Fibroblast of pulmonary artery (primary cell): ENCODE measurements around the gene GPR37L1.
"Not testable (repeated sequence)": the region's sequence is repeated elsewhere in the genome, so short reads cannot be mapped to it uniquely, and the experiment has no call there.

Source experiments
- DNase-seq: peaks from one replicate; pipeline ENCODE4 v3.0.0-alpha.2; 2010; ENCODE audit warnings: low read depth
- H3K4me3 ChIP-seq: replicated peaks from 2 replicates; pipeline ENCODE4 v1.5.1; 2011; ENCODE audit warnings: low read depth, mild to moderate bottlenecking, control low read depth, low read length, moderate library complexity
- CTCF ChIP-seq: IDR thresholded peaks from 2 replicates; pipeline ENCODE4 v1.5.1; 2011; ENCODE audit warnings: mild to moderate bottlenecking, control low read depth, low read length, inconsistent platforms; ENCODE audit errors: missing control alignments

The GPR37L1 gene

DNA sequence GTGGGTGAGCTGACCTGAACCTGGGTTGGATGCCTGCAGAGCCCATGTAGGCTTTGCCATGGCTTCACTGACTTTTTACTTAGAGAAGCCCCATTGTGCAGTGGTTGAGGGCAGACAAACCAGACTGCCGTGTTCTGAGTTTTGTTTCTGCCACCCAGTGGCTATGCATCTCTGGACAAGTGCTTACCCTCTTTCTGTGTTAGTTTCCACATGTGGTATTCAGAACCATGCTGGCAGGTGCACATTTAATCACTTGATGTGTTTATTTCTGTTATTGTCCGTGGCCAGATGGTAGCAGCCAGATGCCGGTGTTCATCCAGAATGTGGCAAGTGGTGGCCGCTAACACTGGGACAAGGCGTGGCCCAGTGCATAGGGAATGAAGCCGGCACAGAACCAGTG is 48.0 kb downstream of the GPR37L1 start:
- no peak for TF ChIP-seq CTCF
- DNase-seq, result no peak
- no peak overlapping the region for H3K4me3 ChIP-seq

GRCh38 chr1:202171292-202172014 is 48.7 kb downstream of the GPR37L1 start:
- no peak for TF ChIP-seq CTCF
- DNase-seq, result no peak

GRCh38 chr1:202172015-202172355 is 49.3 kb downstream of the GPR37L1 start:
- DNase-seq, result no peak
- TF ChIP-seq CTCF, result no peak
- H3K4me3 ChIP-seq, result no peak overlapping the region

More at GRCh38 chr1:202171292-202172014, 48.7 kb downstream of the GPR37L1 start:
- H3K4me3 ChIP-seq, result no peak overlapping the region

GRCh38 chr1:202173993-202174392 is 51.3 kb downstream of the GPR37L1 start:
- TF ChIP-seq CTCF, result no peak
- DNase-seq, result no peak
- H3K4me3 ChIP-seq, result no peak overlapping the region

- DNase-seq, result no peak
- no peak overlapping the region for H3K4me3 ChIP-seq
- no peak for TF ChIP-seq CTCF
Measured at GRCh38 chr1:202176949-202177927, 54.5 kb downstream of the GPR37L1 start.

DNA sequence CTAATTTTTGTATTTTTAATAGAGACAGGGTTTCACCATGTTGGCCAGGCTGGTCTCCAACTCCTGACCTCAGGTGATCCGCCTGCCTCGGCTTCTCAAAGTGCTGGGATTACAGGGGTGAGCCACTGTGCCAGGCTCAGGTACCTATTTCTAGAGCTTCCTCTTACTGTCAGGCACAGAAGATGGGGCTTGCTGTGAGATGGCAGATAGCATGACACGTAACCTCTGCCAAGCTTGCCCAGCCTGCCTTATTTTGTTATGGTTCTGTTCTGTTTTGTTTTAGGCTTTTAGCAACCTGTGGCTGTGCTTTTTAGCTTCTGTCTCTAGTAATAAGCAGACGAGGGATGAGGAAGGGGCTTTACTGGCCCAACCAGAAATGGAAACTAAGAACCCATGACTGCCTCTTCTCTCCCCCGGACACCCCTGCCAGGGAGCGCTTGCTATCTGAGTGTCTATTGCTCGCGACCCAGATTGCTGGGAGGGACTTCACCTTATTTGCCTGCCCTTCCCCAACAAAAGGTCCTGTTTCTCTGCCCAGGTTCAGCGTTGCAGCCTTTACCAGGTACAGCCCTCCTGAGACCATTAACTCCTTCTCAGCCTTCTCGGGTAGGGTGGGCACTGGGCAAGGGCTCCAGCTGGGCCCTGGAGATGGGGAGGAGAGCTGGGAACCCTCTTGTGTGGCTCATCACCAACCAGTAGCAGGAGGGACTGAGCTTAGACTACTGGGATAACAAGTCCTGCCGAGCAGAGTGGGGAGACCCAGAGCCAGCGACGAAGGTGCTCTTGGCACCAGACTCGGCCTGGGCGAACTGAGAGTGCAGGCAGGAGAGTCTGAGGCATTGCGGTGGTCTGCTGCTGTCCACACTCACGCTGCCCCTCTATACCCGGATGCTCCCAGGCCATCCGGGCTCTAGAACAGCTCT is 57.4 kb downstream of the GPR37L1 start:
- no peak for TF ChIP-seq CTCF
- DNase-seq, result no peak
- H3K4me3 ChIP-seq, result no peak overlapping the region

DNA sequence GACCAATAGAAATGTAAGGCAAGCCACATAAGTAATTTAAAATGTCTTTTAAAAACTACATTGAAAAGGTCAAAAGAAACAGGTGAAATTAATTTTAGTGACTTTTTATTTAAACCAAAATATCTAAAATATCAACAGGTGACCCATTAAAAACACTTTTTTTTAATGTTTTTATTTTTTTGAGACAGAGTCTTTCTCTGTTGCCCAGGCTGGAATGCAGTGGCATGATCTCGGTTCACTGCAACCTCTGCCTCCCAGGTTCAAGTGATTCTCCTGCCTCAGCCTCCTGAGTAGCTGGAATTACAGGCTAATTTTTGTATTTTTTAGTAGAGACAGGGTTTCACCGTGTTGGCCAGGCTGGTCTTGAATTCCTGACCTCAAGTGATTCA is 58.0 kb downstream of the GPR37L1 start:
- not testable (repeated sequence) for DNase-seq, H3K4me3 ChIP-seq
